ENCODE data around the gene AGR2. TPM values are rescaled to one million over a fixed set of nuclear protein-coding genes. Genes with fewer than 3 reads are reported as not detected.

AGR2 gene
- total and polyA plus RNA-seq, 10 of the 15 experiments (the other 5 are each of a cell fraction or from before 2014, with no cell fraction given) = 0.67 TPM; not detected in 9

DNA sequence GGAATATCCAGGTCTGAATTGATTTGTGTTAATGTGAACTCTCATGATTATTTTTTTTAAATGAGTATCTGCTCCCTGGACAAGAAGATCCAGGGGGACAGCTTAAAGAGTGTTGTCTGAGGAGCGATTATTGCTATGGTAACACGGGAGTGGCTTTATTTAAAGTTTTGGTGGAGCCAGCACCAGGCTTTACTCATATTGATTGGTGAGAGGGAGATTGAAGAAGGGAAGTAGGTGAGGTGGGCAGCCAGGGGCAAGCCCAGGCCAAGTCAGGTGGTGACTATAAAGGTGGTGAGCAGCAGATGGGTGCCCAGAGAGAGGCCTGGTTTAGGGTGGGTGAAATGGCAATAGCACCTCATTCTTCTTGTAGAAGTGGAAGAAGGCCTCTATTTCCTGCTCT lies 10.2 kb upstream of the AGR2 start:
- no peak overlapping the region for H3K27ac ChIP-seq (ENCODE audit: control insufficient read depth, insufficient read depth)
- H3K4me3 ChIP-seq = no peak overlapping the region
- ChIA-PET SMC1A (ENCODE audit: uncharacterized antibody, unreplicated experiment) (no interaction called here), POLR2A (no interaction called here), CTCF (no interaction called here), RAD21 (ENCODE audit: unreplicated experiment) (no interaction called here)
- FAIRE-seq = no peak
- no TSS peak for BruUV-seq (replicated peaks)
- no peaks in the 10 kb centered on the region for H3K4me1 ChIP-seq (ENCODE audit: control insufficient read depth, insufficient read depth, low read length)
- 77% methylated on average over 2 of the region's 2 CpGs for WGBS (ENCODE audit: insufficient coverage, insufficient replicate concordance, low lambda C conversion rate, missing lambda C conversion rate)
- H2AFZ ChIP-seq (ENCODE audit: control insufficient read depth, low read depth, low read length) = no peak overlapping the region
- no peaks in the 10 kb centered on the region for H3K36me3 ChIP-seq (ENCODE audit: control insufficient read depth in 2 of 2, insufficient read depth in 2 of 2, low read length in 1 of 2)
- ATAC-seq = no peak
- no peaks in the 10 kb centered on the region for H3K79me2 ChIP-seq (ENCODE audit: control insufficient read depth, insufficient read depth, low read length)
- no peak for DNase-seq (ENCODE audit: low read depth, low spot score)
- in situ Hi-C loops (cut with MboI) = no loop called here
- no peak overlapping the region for H3K9ac ChIP-seq (ENCODE audit: control insufficient read depth, insufficient read depth, low read length)
- H3K4me2 ChIP-seq (ENCODE audit: control insufficient read depth, insufficient read depth) = no peak overlapping the region
- H3K27me3 ChIP-seq (replicated peaks in 1 of 2; ENCODE audit: control insufficient read depth in 2 of 2, insufficient read depth in 2 of 2, low read length in 1 of 2) = no peaks in the 10 kb centered on the region
- intact Hi-C loops (cut with micrococcal nuclease; ENCODE audit: unreplicated experiment) = no loop called here
- no peaks in the 10 kb centered on the region for H3K9me3 ChIP-seq (replicated peaks; ENCODE audit: control insufficient read depth, insufficient read depth, low read length)
- no peaks in the 10 kb centered on the region for H4K20me1 ChIP-seq (ENCODE audit: control insufficient read depth, insufficient read depth)
- TF ChIP-seq, protein P1, sequence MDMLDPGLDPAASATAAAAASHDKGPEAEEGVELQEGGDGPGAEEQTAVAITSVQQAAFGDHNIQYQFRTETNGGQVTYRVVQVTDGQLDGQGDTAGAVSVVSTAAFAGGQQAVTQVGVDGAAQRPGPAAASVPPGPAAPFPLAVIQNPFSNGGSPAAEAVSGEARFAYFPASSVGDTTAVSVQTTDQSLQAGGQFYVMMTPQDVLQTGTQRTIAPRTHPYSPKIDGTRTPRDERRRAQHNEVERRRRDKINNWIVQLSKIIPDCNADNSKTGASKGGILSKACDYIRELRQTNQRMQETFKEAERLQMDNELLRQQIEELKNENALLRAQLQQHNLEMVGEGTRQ (IDR thresholded peaks at IDR 0.05; ENCODE audit: borderline replicate concordance, low read depth, low read length) = no peak
- no peak for TF ChIP-seq NR2C1 (IDR thresholded peaks at IDR 0.05)
- TF ChIP-seq JUNB (IDR thresholded peaks at IDR 0.05) = no peak
- no peak for TF ChIP-seq SPI1 (IDR thresholded peaks at IDR 0.05; ENCODE audit: borderline replicate concordance, insufficient read depth, low read depth, low read length)
- no peak for TF ChIP-seq MYB (IDR thresholded peaks at IDR 0.05; ENCODE audit: borderline replicate concordance, low read depth, low read length)
- TF ChIP-seq, protein P2, sequence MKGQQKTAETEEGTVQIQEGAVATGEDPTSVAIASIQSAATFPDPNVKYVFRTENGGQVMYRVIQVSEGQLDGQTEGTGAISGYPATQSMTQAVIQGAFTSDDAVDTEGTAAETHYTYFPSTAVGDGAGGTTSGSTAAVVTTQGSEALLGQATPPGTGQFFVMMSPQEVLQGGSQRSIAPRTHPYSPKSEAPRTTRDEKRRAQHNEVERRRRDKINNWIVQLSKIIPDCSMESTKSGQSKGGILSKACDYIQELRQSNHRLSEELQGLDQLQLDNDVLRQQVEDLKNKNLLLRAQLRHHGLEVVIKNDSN (IDR thresholded peaks at IDR 0.05; ENCODE audit: borderline replicate concordance, extremely low read length, insufficient read depth, low read depth, low read length) = no peak
- TF ChIP-seq, protein P3, sequence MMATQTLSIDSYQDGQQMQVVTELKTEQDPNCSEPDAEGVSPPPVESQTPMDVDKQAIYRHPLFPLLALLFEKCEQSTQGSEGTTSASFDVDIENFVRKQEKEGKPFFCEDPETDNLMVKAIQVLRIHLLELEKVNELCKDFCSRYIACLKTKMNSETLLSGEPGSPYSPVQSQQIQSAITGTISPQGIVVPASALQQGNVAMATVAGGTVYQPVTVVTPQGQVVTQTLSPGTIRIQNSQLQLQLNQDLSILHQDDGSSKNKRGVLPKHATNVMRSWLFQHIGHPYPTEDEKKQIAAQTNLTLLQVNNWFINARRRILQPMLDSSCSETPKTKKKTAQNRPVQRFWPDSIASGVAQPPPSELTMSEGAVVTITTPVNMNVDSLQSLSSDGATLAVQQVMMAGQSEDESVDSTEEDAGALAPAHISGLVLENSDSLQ (IDR thresholded peaks at IDR 0.05) = no peak
- no peak for TF ChIP-seq BCL11A (IDR thresholded peaks at IDR 0.05; ENCODE audit: low read depth, low read length)
- TF ChIP-seq, protein P4, sequence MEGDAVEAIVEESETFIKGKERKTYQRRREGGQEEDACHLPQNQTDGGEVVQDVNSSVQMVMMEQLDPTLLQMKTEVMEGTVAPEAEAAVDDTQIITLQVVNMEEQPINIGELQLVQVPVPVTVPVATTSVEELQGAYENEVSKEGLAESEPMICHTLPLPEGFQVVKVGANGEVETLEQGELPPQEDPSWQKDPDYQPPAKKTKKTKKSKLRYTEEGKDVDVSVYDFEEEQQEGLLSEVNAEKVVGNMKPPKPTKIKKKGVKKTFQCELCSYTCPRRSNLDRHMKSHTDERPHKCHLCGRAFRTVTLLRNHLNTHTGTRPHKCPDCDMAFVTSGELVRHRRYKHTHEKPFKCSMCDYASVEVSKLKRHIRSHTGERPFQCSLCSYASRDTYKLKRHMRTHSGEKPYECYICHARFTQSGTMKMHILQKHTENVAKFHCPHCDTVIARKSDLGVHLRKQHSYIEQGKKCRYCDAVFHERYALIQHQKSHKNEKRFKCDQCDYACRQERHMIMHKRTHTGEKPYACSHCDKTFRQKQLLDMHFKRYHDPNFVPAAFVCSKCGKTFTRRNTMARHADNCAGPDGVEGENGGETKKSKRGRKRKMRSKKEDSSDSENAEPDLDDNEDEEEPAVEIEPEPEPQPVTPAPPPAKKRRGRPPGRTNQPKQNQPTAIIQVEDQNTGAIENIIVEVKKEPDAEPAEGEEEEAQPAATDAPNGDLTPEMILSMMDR (IDR thresholded peaks at IDR 0.05 in 2 of 3, conservative IDR thresholded peaks at IDR 0.05 in 1 of 3; ENCODE audit: control insufficient read depth in 2 of 3, extremely low read depth in 1 of 3, insufficient read depth in 1 of 3, low read depth in 3 of 3, low read length in 3 of 3) = no peak
- TF ChIP-seq, protein P5, sequence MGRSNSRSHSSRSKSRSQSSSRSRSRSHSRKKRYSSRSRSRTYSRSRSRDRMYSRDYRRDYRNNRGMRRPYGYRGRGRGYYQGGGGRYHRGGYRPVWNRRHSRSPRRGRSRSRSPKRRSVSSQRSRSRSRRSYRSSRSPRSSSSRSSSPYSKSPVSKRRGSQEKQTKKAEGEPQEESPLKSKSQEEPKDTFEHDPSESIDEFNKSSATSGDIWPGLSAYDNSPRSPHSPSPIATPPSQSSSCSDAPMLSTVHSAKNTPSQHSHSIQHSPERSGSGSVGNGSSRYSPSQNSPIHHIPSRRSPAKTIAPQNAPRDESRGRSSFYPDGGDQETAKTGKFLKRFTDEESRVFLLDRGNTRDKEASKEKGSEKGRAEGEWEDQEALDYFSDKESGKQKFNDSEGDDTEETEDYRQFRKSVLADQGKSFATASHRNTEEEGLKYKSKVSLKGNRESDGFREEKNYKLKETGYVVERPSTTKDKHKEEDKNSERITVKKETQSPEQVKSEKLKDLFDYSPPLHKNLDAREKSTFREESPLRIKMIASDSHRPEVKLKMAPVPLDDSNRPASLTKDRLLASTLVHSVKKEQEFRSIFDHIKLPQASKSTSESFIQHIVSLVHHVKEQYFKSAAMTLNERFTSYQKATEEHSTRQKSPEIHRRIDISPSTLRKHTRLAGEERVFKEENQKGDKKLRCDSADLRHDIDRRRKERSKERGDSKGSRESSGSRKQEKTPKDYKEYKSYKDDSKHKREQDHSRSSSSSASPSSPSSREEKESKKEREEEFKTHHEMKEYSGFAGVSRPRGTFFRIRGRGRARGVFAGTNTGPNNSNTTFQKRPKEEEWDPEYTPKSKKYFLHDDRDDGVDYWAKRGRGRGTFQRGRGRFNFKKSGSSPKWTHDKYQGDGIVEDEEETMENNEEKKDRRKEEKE (IDR thresholded peaks at IDR 0.05) = no peak
- TF ChIP-seq POU2F2 (IDR thresholded peaks at IDR 0.05; ENCODE audit: borderline replicate concordance, low read depth, low read length) = no peak
- TF ChIP-seq POLR2AphosphoS5 (IDR thresholded peaks at IDR 0.05; ENCODE audit: low read length) = no peak
- no peak for TF ChIP-seq HDAC6 (IDR thresholded peaks at IDR 0.05; ENCODE audit: unreplicated experiment)
- no peak for TF ChIP-seq TARDBP (IDR thresholded peaks at IDR 0.05; ENCODE audit: borderline replicate concordance)

Measured in GM12878 (cell line).